H9 (cell line): Measurements from ENCODE around the gene SLC24A4. TPM values are rescaled to one million over a fixed set of nuclear protein-coding genes. Genes with fewer than 3 reads are reported as not detected.
A peak's percentile ranks its signal among the peaks of the same experiment; 100 is the strongest.

Experiments
- DNase-seq: peaks from one replicate; pipeline ENCODE4 v3.0.0-alpha.2; 2017
- H2AFZ ChIP-seq: one replicate; pipeline ENCODE4 v1.6.1; 2013; ENCODE audit warnings: mild to moderate bottlenecking, low read length, control low read depth, moderate library complexity
- H2AK5ac ChIP-seq: 2 replicates; pipeline ENCODE4 v1.6.1; 2013; ENCODE audit warnings: low read length, control low read depth, mixed read lengths; ENCODE audit not compliant: insufficient read length
- H2BK120ac ChIP-seq: one replicate; pipeline ENCODE4 v1.6.1; 2013; ENCODE audit warnings: low read depth, mild to moderate bottlenecking, low read length, control low read depth, inconsistent platforms; ENCODE audit not compliant: poor library complexity, severe bottlenecking
- H2BK12ac ChIP-seq: 2 replicates; pipeline ENCODE4 v1.6.1; 2013; ENCODE audit warnings: low read length, control low read depth, mixed read lengths, low read depth; ENCODE audit not compliant: insufficient read length
- H2BK15ac ChIP-seq: 2 replicates; pipeline ENCODE4 v1.6.1; 2013; ENCODE audit warnings: low read depth, low read length, control low read depth
- H2BK20ac ChIP-seq: one replicate; pipeline ENCODE4 v1.6.1; 2013; ENCODE audit warnings: low read depth, mild to moderate bottlenecking, low read length, control low read depth, inconsistent platforms; ENCODE audit not compliant: poor library complexity, severe bottlenecking
- H2BK5ac ChIP-seq: 2 replicates; pipeline ENCODE4 v1.6.1; 2013; ENCODE audit warnings: low read length, control low read depth, mixed read lengths; ENCODE audit not compliant: insufficient read length
- H3K14ac ChIP-seq: 2 replicates; pipeline ENCODE4 v1.6.1; 2013; ENCODE audit warnings: low read length, control low read depth; ENCODE audit not compliant: insufficient read depth
- H3K18ac ChIP-seq: 2 replicates; pipeline ENCODE4 v1.6.1; 2013; ENCODE audit warnings: low read depth, mild to moderate bottlenecking, mixed read lengths, low read length, control low read depth; ENCODE audit not compliant: insufficient read length
- H3K23ac ChIP-seq: 2 replicates; pipeline ENCODE4 v1.6.1; 2013; ENCODE audit warnings: low read length, control low read depth, mixed read lengths, low read depth; ENCODE audit not compliant: insufficient read length
- H3K23me2 ChIP-seq: 2 replicates; pipeline ENCODE4 v1.6.1; 2013; ENCODE audit warnings: low read depth, mild to moderate bottlenecking, mixed read lengths, low read length, control low read depth; ENCODE audit not compliant: insufficient read length, poor library complexity, severe bottlenecking
- H3K27ac ChIP-seq: 2 replicates; pipeline ENCODE4 v1.5.1; 2013; ENCODE audit warnings: low read length, control low read depth, mixed read lengths, low read depth; ENCODE audit not compliant: insufficient read length
- H3K27me3 ChIP-seq: 2 replicates; pipeline ENCODE4 v1.6.1; 2013; ENCODE audit warnings: low read length, control low read depth, inconsistent platforms; ENCODE audit not compliant: insufficient read depth
- H3K4ac ChIP-seq: 2 replicates; pipeline ENCODE4 v1.6.1; 2013; ENCODE audit warnings: low read depth, mild to moderate bottlenecking, control low read depth, inconsistent platforms, low read length, moderate library complexity
- H3K4me1 ChIP-seq: 2 replicates; pipeline ENCODE4 v1.6.1; 2013; ENCODE audit warnings: low read length, control low read depth, inconsistent platforms; ENCODE audit not compliant: insufficient read depth
- H3K4me2 ChIP-seq: 2 replicates; pipeline ENCODE4 v1.6.1; 2013; ENCODE audit warnings: low read length, control low read depth, mixed read lengths; ENCODE audit not compliant: insufficient read length, insufficient read depth
- H3K56ac ChIP-seq: 2 replicates; pipeline ENCODE4 v1.6.1; 2013; ENCODE audit warnings: low read depth, mild to moderate bottlenecking, mixed read lengths, low read length, control low read depth; ENCODE audit not compliant: insufficient read length
- H3K79me1 ChIP-seq: 2 replicates; pipeline ENCODE4 v1.6.1; 2013; ENCODE audit warnings: low read depth, mild to moderate bottlenecking, moderate library complexity, low read length, control low read depth, inconsistent platforms; ENCODE audit not compliant: insufficient read depth, poor library complexity, severe bottlenecking
- H3K79me2 ChIP-seq: 2 replicates; pipeline ENCODE4 v1.6.1; 2013; ENCODE audit warnings: low read length, control low read depth, inconsistent platforms; ENCODE audit not compliant: insufficient read depth
- H3K9ac ChIP-seq: 2 replicates; pipeline ENCODE4 v1.6.1; 2013; ENCODE audit warnings: low read length, control low read depth, mixed read lengths; ENCODE audit not compliant: insufficient read length; ENCODE audit errors: extremely low read depth
- H3K9me3 ChIP-seq: one replicate; pipeline ENCODE4 v1.6.1; 2013; ENCODE audit warnings: low read depth, low read length, inconsistent platforms; ENCODE audit not compliant: control insufficient read depth
- H3T11ph ChIP-seq: one replicate; pipeline ENCODE4 v1.6.1; 2013; ENCODE audit warnings: mild to moderate bottlenecking, low read length, control low read depth, inconsistent platforms
- H4K20me1 ChIP-seq: one replicate; pipeline ENCODE4 v1.6.1; 2013; ENCODE audit not compliant: control insufficient read depth, insufficient read length, insufficient read depth
- H4K5ac ChIP-seq: 2 replicates; pipeline ENCODE4 v1.6.1; 2013; ENCODE audit warnings: low read depth, mild to moderate bottlenecking, mixed read lengths, low read length, control low read depth; ENCODE audit not compliant: insufficient read length
- H4K8ac ChIP-seq: replicated peaks from 2 replicates; pipeline ENCODE4 v1.6.1; 2013; ENCODE audit warnings: low read length, control low read depth, mixed read lengths, low read depth; ENCODE audit not compliant: insufficient read length
- H4K91ac ChIP-seq: 2 replicates; pipeline ENCODE4 v1.6.1; 2013; ENCODE audit warnings: low read depth, mild to moderate bottlenecking, moderate library complexity, mixed read lengths, low read length, control low read depth; ENCODE audit not compliant: insufficient read length
- H3K27ac Mint-ChIP-seq, 3 experiments: 2 replicates in 2 of 3; 3 replicates in 1 of 3; pipeline ENCODE4 v1.8.0; 2020 to 2021; ENCODE audit warnings: mixed read lengths in 3 of 3, mild to moderate bottlenecking in 1 of 3, moderate library complexity in 1 of 3
- H3K27me3 Mint-ChIP-seq: 2 replicates; pipeline ENCODE4 v1.8.0; 2021; ENCODE audit warnings: low read depth, mild to moderate bottlenecking, moderate library complexity, mixed read lengths
- H3K36me3 Mint-ChIP-seq, 3 experiments: 2 replicates in 2 of 3; 3 replicates in 1 of 3; pipeline ENCODE4 v1.8.0; 2020 to 2021; ENCODE audit warnings: low read depth in 3 of 3, mixed read lengths in 3 of 3; ENCODE audit not compliant: insufficient read depth in 1 of 3
- H3K4me1 Mint-ChIP-seq, 2 experiments: 2 replicates each; pipeline ENCODE4 v1.8.0; 2020; ENCODE audit warnings: mixed read lengths in 2 of 2
- H3K4me3 Mint-ChIP-seq, 2 experiments: 2 replicates in 1 of 2; 3 replicates in 1 of 2; pipeline ENCODE4 v1.8.0; 2020 to 2021; ENCODE audit warnings: mild to moderate bottlenecking in 2 of 2, mixed read lengths in 2 of 2, moderate library complexity in 1 of 2
- H3K9me3 Mint-ChIP-seq, 2 experiments: 2 replicates in 1 of 2; 3 replicates in 1 of 2; pipeline ENCODE4 v1.8.0; 2020; ENCODE audit warnings: mild to moderate bottlenecking in 2 of 2, mixed read lengths in 2 of 2, moderate library complexity in 1 of 2
- WGBS: extraction: QIAGEN DNeasy Blood & Tissue Kit; methylation state at CpG from one replicate; pipeline ENCODE4 v1.1.7; 2013; ENCODE audit warnings: missing lambda C conversion rate, low lambda C conversion rate, mixed read lengths; ENCODE audit not compliant: insufficient read length; ENCODE audit errors: extremely low coverage; 5-methylcytosine and 5-hydroxymethylcytosine counted together
- total RNA-seq: library from RNA; stranded (reverse); gene quantifications from 2 replicates; pipeline ENCODE4 v1.2.1, GENCODE V29; 2021
- TF ChIP-seq, protein P1 (sequence below): fragments of 200-600 bp; sonication (generic); conservative IDR thresholded peaks from 3 replicates; pipeline ENCODE4 v1.8.0; 2021; ENCODE audit warnings: antibody characterized with exemption, mild to moderate bottlenecking

SLC24A4 gene
- total RNA-seq, 1 experiment from 2014 or later: 0.24 TPM

DNA sequence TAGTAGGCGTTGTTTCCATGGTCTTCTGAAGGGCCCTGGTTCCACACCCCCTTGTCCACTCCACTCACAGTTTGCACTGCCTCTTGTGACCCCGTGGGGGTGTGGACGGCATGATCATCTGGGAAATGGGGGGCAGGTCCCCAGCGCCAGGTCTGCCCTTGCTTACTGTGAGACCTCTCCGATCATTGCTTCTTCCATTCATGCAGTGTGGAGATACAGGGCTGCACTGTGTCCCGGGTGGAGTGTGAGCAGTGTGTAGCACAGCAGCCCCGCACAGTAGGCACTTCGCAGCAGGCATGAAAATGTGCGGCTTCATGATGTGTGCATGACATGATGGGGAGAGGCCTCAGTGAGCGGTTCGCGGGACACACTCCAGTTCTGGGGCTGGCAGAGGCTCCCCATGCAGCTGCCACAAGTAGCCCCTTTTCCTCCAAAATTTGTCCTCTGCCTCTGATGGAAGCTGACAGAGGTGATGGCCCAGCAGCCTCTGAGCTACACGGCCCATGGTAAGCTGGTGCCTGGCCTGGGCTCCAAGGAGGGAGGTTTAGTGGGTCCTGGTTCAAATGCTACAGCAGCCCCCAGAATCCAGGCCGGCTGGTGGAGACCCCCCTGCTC lies 205.6 kb downstream of the SLC24A4 start:
- Histone ChIP-seq H3K4me1 (peaks cover 2% of the 10 kb centered on the region; the same call in 1 of the 2 replicates), H4K5ac (no peak overlapping the region), H2BK15ac (no peak overlapping the region), H2BK20ac (no peak overlapping the region), H2AK5ac (no peak overlapping the region), H3K79me2 (no peaks in the 10 kb centered on the region), H2AFZ (no peak overlapping the region), H3K79me1 (no peaks in the 10 kb centered on the region), H3K18ac (no peak overlapping the region), H2BK120ac (no peak overlapping the region), H3T11ph (no peak overlapping the region), H2BK12ac (no peak overlapping the region), H3K27me3 (no peaks in the 10 kb centered on the region), H3K23ac (no peak overlapping the region), H3K23me2 (no peaks in the 10 kb centered on the region), H3K4ac (no peak overlapping the region), H3K56ac (no peak overlapping the region), H3K9ac (no peak overlapping the region), H3K27ac (no peak overlapping the region), H4K91ac (no peak overlapping the region), H2BK5ac (no peak overlapping the region), H4K20me1 (no peaks in the 10 kb centered on the region), H3K4me2 (no peak overlapping the region), H3K9me3 (no peaks in the 10 kb centered on the region), H4K8ac (no peak overlapping the region), H3K14ac (peak overlapping the region; percentile 1; the same call in 1 of the 2 replicates)
- no peaks in the 10 kb centered on the region for H3K4me1 Mint-ChIP-seq
- no peaks in the 10 kb centered on the region for H3K36me3 Mint-ChIP-seq
- no peak for DNase-seq
- TF ChIP-seq, protein P1, sequence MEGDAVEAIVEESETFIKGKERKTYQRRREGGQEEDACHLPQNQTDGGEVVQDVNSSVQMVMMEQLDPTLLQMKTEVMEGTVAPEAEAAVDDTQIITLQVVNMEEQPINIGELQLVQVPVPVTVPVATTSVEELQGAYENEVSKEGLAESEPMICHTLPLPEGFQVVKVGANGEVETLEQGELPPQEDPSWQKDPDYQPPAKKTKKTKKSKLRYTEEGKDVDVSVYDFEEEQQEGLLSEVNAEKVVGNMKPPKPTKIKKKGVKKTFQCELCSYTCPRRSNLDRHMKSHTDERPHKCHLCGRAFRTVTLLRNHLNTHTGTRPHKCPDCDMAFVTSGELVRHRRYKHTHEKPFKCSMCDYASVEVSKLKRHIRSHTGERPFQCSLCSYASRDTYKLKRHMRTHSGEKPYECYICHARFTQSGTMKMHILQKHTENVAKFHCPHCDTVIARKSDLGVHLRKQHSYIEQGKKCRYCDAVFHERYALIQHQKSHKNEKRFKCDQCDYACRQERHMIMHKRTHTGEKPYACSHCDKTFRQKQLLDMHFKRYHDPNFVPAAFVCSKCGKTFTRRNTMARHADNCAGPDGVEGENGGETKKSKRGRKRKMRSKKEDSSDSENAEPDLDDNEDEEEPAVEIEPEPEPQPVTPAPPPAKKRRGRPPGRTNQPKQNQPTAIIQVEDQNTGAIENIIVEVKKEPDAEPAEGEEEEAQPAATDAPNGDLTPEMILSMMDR: no peak
- H3K27me3 Mint-ChIP-seq: no peaks in the 10 kb centered on the region
- H3K4me3 Mint-ChIP-seq: no peak overlapping the region
- no peak overlapping the region for H3K27ac Mint-ChIP-seq
- no CpG with 5 or more reads among the region's 14 CpGs for WGBS
- H3K9me3 Mint-ChIP-seq: no peaks in the 10 kb centered on the region
